ENCODE results near the gene GPRC5A. TPM values are rescaled to one million over a fixed set of nuclear protein-coding genes. Genes with fewer than 3 reads are reported as not detected.
A peak's percentile ranks its signal among the peaks of the same experiment; 100 is the strongest.

GPRC5A gene
- total and polyA plus RNA-seq, 2 of the 8 experiments (the other 6 are each of a cell fraction or from before 2014, with no cell fraction given): 1.0 to 1.4 TPM

DNA sequence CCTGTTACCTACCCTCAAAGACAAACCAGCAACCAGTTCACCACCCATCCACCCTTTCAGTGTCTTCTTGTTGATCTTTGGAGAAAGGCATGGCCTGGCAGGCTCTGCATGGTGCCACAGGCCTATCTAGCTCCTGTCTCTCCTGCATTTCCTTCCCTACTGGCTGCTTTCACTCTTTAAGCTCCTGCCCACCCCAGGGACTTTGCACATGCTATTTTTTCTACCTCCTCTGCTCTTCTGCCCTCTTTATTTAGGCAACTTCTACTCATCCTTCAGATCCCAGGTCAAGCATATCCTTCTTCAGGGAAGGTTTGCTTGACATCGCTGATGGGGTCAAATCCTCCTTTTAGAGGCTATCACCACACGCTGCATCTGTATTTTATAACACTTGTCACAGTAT, 27.1 kb upstream of the GPRC5A start:
- Histone ChIP-seq H4K20me1 (replicated peaks in 1 of 2; ENCODE audit: control insufficient read depth in 1 of 2, insufficient read depth in 2 of 2, low read length in 2 of 2) (peaks cover 0 to 2% of the 10 kb centered on the region in 2 experiments), H2BK20ac (ENCODE audit: low read length) (no peak overlapping the region), H2BK15ac (ENCODE audit: low read length) (no peak overlapping the region), H3K4me2 (ENCODE audit: insufficient read depth in 1 of 2, low read depth in 2 of 2, low read length in 2 of 2) (no peak overlapping the region), H3K9me3 (ENCODE audit: insufficient read depth in 2 of 2, low read depth in 1 of 2, low read length in 1 of 2) (no peaks in the 10 kb centered on the region), H2BK5ac (ENCODE audit: low read depth, low read length) (no peak overlapping the region), H3K23ac (ENCODE audit: insufficient read length) (no peak overlapping the region), H2BK120ac (replicated peaks; ENCODE audit: low read depth, low read length) (no peak overlapping the region), H3K27me3 (replicated peaks in 1 of 4; ENCODE audit: control insufficient read depth in 3 of 4, extremely low read depth in 1 of 4, insufficient read depth in 3 of 4, low read length in 3 of 4) (no peaks in the 10 kb centered on the region), H4K91ac (replicated peaks; ENCODE audit: insufficient read length, low read length) (no peak overlapping the region), H2AFZ (ENCODE audit: low read length) (no peak overlapping the region), H3K56ac (replicated peaks; ENCODE audit: insufficient read length, low read depth, low read length) (no peak overlapping the region), H3K4me3 (ENCODE audit: extremely low read depth in 1 of 4, insufficient read depth in 2 of 4, low read depth in 3 of 4, low read length in 4 of 4) (no peak overlapping the region), H3K18ac (ENCODE audit: extremely low read depth, low read length) (no peak overlapping the region), H4K5ac (ENCODE audit: insufficient read length, low read depth, low read length) (no peak overlapping the region), H3K14ac (ENCODE audit: insufficient read length) (no peak overlapping the region), H3K79me2 (ENCODE audit: control insufficient read depth in 1 of 2, insufficient read depth in 2 of 2, low read length in 2 of 2) (no peaks in the 10 kb centered on the region), H3K9ac (replicated peaks in 1 of 4; ENCODE audit: extremely low read depth in 1 of 4, low read depth in 3 of 4, low read length in 3 of 4) (no peak overlapping the region), H3K79me1 (ENCODE audit: low read depth, low read length) (no peaks in the 10 kb centered on the region), H2AK5ac (ENCODE audit: low read depth, low read length) (no peak overlapping the region), H3K4me1 (replicated peaks in 1 of 4; ENCODE audit: control insufficient read depth in 3 of 4, insufficient read depth in 4 of 4, low read length in 3 of 4) (peaks cover 0 to 5% (median 1%) of the 10 kb centered on the region in 4 experiments; a peak in 2 of 7 replicates), H2BK12ac (ENCODE audit: low read depth, low read length) (no peak overlapping the region), H4K8ac (ENCODE audit: extremely low read depth, insufficient read depth, low read length) (no peak overlapping the region), H3K4ac (replicated peaks; ENCODE audit: insufficient read length, low read depth, low read length) (no peak overlapping the region), H3K36me3 (ENCODE audit: control insufficient read depth in 2 of 4, insufficient read depth in 4 of 4, low read length in 3 of 4) (no peaks in the 10 kb centered on the region), H3K27ac (ENCODE audit: low read depth, low read length) (no peak overlapping the region), H3K23me2 (ENCODE audit: low read depth, low read length) (no peaks in the 10 kb centered on the region)
- DNase-seq (ENCODE audit: low read depth in 1 of 2, low spot score in 2 of 2): no peak
- TF ChIP-seq HDAC6 (IDR thresholded peaks at IDR 0.05; ENCODE audit: low read depth, low read length) (no peak), GTF2F1 (IDR thresholded peaks at IDR 0.05; ENCODE audit: borderline replicate concordance, low read depth, low read length) (no peak), TEAD4 (IDR thresholded peaks at IDR 0.05; ENCODE audit: low read depth, low read length) (no peak), SP1 (IDR thresholded peaks at IDR 0.05; ENCODE audit: low read depth, low read length) (no peak), KDM1A (IDR thresholded peaks at IDR 0.05; ENCODE audit: borderline replicate concordance, low read length) (0 out of 2 replicates have a peak, but pooled peaks have one; percentile 39), SIN3A (conservative IDR thresholded peaks at IDR 0.05 in 1 of 2, IDR thresholded peaks at IDR 0.05 in 1 of 2; ENCODE audit: low read depth in 1 of 2, low read length in 2 of 2) (no peak)
- TF ChIP-seq, protein P1, sequence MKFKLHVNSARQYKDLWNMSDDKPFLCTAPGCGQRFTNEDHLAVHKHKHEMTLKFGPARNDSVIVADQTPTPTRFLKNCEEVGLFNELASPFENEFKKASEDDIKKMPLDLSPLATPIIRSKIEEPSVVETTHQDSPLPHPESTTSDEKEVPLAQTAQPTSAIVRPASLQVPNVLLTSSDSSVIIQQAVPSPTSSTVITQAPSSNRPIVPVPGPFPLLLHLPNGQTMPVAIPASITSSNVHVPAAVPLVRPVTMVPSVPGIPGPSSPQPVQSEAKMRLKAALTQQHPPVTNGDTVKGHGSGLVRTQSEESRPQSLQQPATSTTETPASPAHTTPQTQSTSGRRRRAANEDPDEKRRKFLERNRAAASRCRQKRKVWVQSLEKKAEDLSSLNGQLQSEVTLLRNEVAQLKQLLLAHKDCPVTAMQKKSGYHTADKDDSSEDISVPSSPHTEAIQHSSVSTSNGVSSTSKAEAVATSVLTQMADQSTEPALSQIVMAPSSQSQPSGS (IDR thresholded peaks at IDR 0.05; ENCODE audit: low read length): no peak
- ChIA-PET POLR2A (ENCODE audit: partially characterized antibody) (no interaction called here), CTCF (ENCODE audit: partially characterized antibody) (interaction anchor here (0.9 to 2.6 kb wide), 3 partner anchors 15 to 52 kb away, joined by 3 to 7 read pairs (median 4); no protein-coding TSS in a partner anchor)
- WGBS, 2 experiments (ENCODE audit: extremely low coverage in 1 of 2, insufficient coverage in 1 of 2, insufficient read length in 1 of 2, insufficient replicate concordance in 2 of 2, low coverage in 1 of 2, low lambda C conversion rate in 2 of 2, missing lambda C conversion rate in 1 of 2): 94% methylated on average over 2 of the region's 2 CpGs; no CpG with 5 or more reads in 1 of the 2 experiments
- FAIRE-seq: no peak
